Smooth muscle cell (in vitro differentiated cells): ENCODE measurements around the gene PSMG3. TPM values are rescaled to one million over a fixed set of nuclear protein-coding genes. Genes with fewer than 3 reads are reported as not detected.

Source experiments
- DNase-seq: peaks from one replicate; lab custom pipeline; 2025; ENCODE audit not compliant: unreplicated experiment; lab: John Stamatoyannopoulos, UW
- H2AFZ ChIP-seq: fragments of 200-600 bp; sonication (generic); 2 replicates; pipeline ENCODE4 v1.6.0; 2016; ENCODE audit warnings: antibody characterized with exemption, low read depth, mild to moderate bottlenecking
- H3F3A ChIP-seq: fragments of 200-600 bp; sonication (generic); 2 replicates; pipeline ENCODE4 v1.6.0; 2017; ENCODE audit warnings: antibody characterized with exemption, low read depth
- H3K27ac ChIP-seq: fragments of 200-600 bp; sonication (generic); 2 replicates; pipeline ENCODE4 v1.5.1; 2016; ENCODE audit warnings: low read depth, mild to moderate bottlenecking
- H3K27me3 ChIP-seq: fragments of 200-600 bp; sonication (generic); 2 replicates; pipeline ENCODE4 v1.6.1; 2016; ENCODE audit warnings: low read depth, mild to moderate bottlenecking
- H3K36me3 ChIP-seq: fragments of 200-600 bp; sonication (generic); 2 replicates; pipeline ENCODE4 v1.5.1; 2016; ENCODE audit warnings: low read depth
- H3K4me1 ChIP-seq: fragments of 200-600 bp; sonication (generic); 2 replicates; pipeline ENCODE4 v1.5.1; 2016; ENCODE audit warnings: low read depth
- H3K4me2 ChIP-seq: fragments of 200-600 bp; sonication (generic); 2 replicates; pipeline ENCODE4 v1.6.0; 2016; ENCODE audit warnings: mild to moderate bottlenecking
- H3K4me3 ChIP-seq: fragments of 200-600 bp; sonication (generic); 2 replicates; pipeline ENCODE4 v1.5.1; 2016; ENCODE audit warnings: mild to moderate bottlenecking
- H3K79me2 ChIP-seq: fragments of 200-600 bp; sonication (generic); 2 replicates; pipeline ENCODE4 v1.6.0; 2016; ENCODE audit warnings: low read depth, mild to moderate bottlenecking
- H3K9ac ChIP-seq: fragments of 200-600 bp; sonication (generic); 2 replicates; pipeline ENCODE4 v1.6.0; 2016; ENCODE audit warnings: low read depth
- H3K9me3 ChIP-seq: fragments of 200-600 bp; sonication (generic); replicated peaks from 2 replicates; pipeline ENCODE4 v1.5.1; 2016; ENCODE audit warnings: low read depth
- H4K20me1 ChIP-seq: fragments of 200-600 bp; sonication (generic); 2 replicates; pipeline ENCODE4 v1.6.0; 2016; ENCODE audit warnings: low read depth
- CTCF ChIP-seq: fragments of 200-600 bp; sonication (generic); IDR thresholded peaks from 2 replicates; pipeline ENCODE4 v1.5.1; 2017; ENCODE audit warnings: borderline replicate concordance, mild to moderate bottlenecking, antibody characterized with exemption; ENCODE audit not compliant: insufficient read depth, poor library complexity, severe bottlenecking
- WGBS: methylation state at CpG from one replicate; pipeline ENCODE4 v1.1.7; 2016; ENCODE audit warnings: low lambda C conversion rate; 5-methylcytosine and 5-hydroxymethylcytosine counted together
- polyA plus RNA-seq: library from polyadenylated mRNA; unstranded; fragments of >200 nt; fragmentation: Nextera tagmentation; extraction: Ambion mirVana; gene quantifications from 2 replicates; pipeline ENCODE4 v1.2.1, GENCODE V29; 2016
- total RNA-seq: library from RNA; depleted of rRNA; stranded (reverse); fragments of >200 nt; gene quantifications from 2 replicates; pipeline ENCODE4 v1.2.3, GENCODE V29; 2014

PSMG3 gene
- total and polyA plus RNA-seq, 2 experiments from 2014 or later = 24.5 to 45.3 TPM

- no peaks in the 10 kb centered on the region for H3K4me1 ChIP-seq
- DNase-seq = no peak
- H3K4me3 ChIP-seq = no peak overlapping the region
- no peaks in the 10 kb centered on the region for H3K27me3 ChIP-seq
- H3K79me2 ChIP-seq = no peaks in the 10 kb centered on the region
- no peak for TF ChIP-seq CTCF
- H3F3A ChIP-seq = no peaks in the 10 kb centered on the region
- no peak overlapping the region for H3K27ac ChIP-seq
- WGBS = 83% methylated on average over 15 of the region's 17 CpGs
- H3K9ac ChIP-seq = no peak overlapping the region
- no peaks in the 10 kb centered on the region for H3K9me3 ChIP-seq
- H4K20me1 ChIP-seq = no peaks in the 10 kb centered on the region
- H3K36me3 ChIP-seq = no peaks in the 10 kb centered on the region
- H2AFZ ChIP-seq = no peak overlapping the region
- H3K4me2 ChIP-seq = no peak overlapping the region
These were observed 21.4 kb downstream of the PSMG3 start for GRCh38 chr7:1548438-1548831.

GRCh38 chr7:1547777-1548437, 21.9 kb downstream of the PSMG3 start:
- no peak overlapping the region for H3K4me3 ChIP-seq

GRCh38 chr7:1546909-1547776, 22.7 kb downstream of the PSMG3 start:
- H3K36me3 ChIP-seq = no peaks in the 10 kb centered on the region
- H4K20me1 ChIP-seq = no peaks in the 10 kb centered on the region
- H3K27ac ChIP-seq = no peak overlapping the region
- no peak overlapping the region for H2AFZ ChIP-seq
- H3K4me3 ChIP-seq = no peak overlapping the region
- H3K27me3 ChIP-seq = no peaks in the 10 kb centered on the region
- H3F3A ChIP-seq = no peaks in the 10 kb centered on the region
- no peak for DNase-seq
- H3K4me2 ChIP-seq = no peak overlapping the region
- no peaks in the 10 kb centered on the region for H3K4me1 ChIP-seq
- WGBS = 93% methylated on average over 39 of the region's 41 CpGs
- H3K9me3 ChIP-seq = no peaks in the 10 kb centered on the region
- no peak for TF ChIP-seq CTCF
- no peak overlapping the region for H3K9ac ChIP-seq
- H3K79me2 ChIP-seq = no peaks in the 10 kb centered on the region

More at GRCh38 chr7:1547777-1548437, 21.9 kb downstream of the PSMG3 start:
- no peak for DNase-seq
- no peaks in the 10 kb centered on the region for H3K36me3 ChIP-seq
- H3F3A ChIP-seq = no peaks in the 10 kb centered on the region
- WGBS = 95% methylated on average over 35 of the region's 35 CpGs
- H3K27me3 ChIP-seq = no peaks in the 10 kb centered on the region
- no peak for TF ChIP-seq CTCF
- H2AFZ ChIP-seq = no peak overlapping the region
- H3K27ac ChIP-seq = no peak overlapping the region
- no peak overlapping the region for H3K4me2 ChIP-seq
- H3K9ac ChIP-seq = no peak overlapping the region
- H3K79me2 ChIP-seq = no peaks in the 10 kb centered on the region
- H3K9me3 ChIP-seq = no peaks in the 10 kb centered on the region
- no peaks in the 10 kb centered on the region for H4K20me1 ChIP-seq
- H3K4me1 ChIP-seq = no peaks in the 10 kb centered on the region
